HUDEP-2 (cell line): ENCODE results near the gene ONECUT2.

Experiments
- DNase-seq, 76 experiments: peaks; one replicate each; lab custom pipeline; 2025; ENCODE audit not compliant: unreplicated experiment in 76 of 76; lab: John Stamatoyannopoulos, UW

Gene ONECUT2

GRCh38 chr18:57523171-57523956 lies 88.2 kb downstream of the ONECUT2 start:
- peak in 71 of 76 experiments; percentile 8 to 86 (median 55) for DNase-seq

GRCh38 chr18:57527556-57528229 lies 92.5 kb downstream of the ONECUT2 start:
- DNase-seq = peak in 8 of 76 experiments; percentile 8 to 22 (median 14)

- no peak for DNase-seq
Observed at GRCh38 chr18:57529151-57529550, 94.0 kb downstream of the ONECUT2 start.

GRCh38 chr18:57533006-57533867 lies 98.1 kb downstream of the ONECUT2 start:
- DNase-seq = no peak

GRCh38 chr18:57533868-57534510 lies 98.8 kb downstream of the ONECUT2 start:
- DNase-seq = no peak

- DNase-seq = no peak
Observed at GRCh38 chr18:57534511-57534909, 99.3 kb downstream of the ONECUT2 start.

GRCh38 chr18:57538614-57539013 lies 103.4 kb downstream of the ONECUT2 start:
- DNase-seq = no peak

- no peak for DNase-seq
Observed at GRCh38 chr18:57539702-57540101, 104.5 kb downstream of the ONECUT2 start.
